ENCODE measurements around the gene CLECL1.

DNA sequence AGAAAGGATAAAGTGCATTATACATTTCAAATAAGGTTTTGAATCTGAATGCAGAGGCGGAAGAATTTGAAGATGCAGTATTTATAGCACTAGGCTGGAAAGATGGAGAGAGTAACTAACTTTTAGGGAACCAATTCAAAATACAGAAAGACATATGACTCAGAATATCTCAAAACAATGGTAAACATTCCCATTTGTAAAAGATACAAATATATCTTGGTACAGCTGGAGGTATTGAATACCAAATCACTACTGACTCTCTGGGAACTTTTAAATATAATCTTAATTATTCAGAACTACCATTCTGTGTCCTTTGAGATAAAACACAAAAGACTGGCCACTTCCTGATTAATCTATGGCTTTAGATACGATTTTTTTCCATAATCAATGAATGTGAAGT, 22.7 kb upstream of the CLECL1 start:
- no peak for TF ChIP-seq POLR2AphosphoS5 (IDR thresholded peaks at IDR 0.05; ENCODE audit: low read depth)
- TF ChIP-seq, protein P1, sequence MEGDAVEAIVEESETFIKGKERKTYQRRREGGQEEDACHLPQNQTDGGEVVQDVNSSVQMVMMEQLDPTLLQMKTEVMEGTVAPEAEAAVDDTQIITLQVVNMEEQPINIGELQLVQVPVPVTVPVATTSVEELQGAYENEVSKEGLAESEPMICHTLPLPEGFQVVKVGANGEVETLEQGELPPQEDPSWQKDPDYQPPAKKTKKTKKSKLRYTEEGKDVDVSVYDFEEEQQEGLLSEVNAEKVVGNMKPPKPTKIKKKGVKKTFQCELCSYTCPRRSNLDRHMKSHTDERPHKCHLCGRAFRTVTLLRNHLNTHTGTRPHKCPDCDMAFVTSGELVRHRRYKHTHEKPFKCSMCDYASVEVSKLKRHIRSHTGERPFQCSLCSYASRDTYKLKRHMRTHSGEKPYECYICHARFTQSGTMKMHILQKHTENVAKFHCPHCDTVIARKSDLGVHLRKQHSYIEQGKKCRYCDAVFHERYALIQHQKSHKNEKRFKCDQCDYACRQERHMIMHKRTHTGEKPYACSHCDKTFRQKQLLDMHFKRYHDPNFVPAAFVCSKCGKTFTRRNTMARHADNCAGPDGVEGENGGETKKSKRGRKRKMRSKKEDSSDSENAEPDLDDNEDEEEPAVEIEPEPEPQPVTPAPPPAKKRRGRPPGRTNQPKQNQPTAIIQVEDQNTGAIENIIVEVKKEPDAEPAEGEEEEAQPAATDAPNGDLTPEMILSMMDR (conservative IDR thresholded peaks at IDR 0.05; ENCODE audit: low read depth in 2 of 2): no peak
- TF ChIP-seq, protein P2, sequence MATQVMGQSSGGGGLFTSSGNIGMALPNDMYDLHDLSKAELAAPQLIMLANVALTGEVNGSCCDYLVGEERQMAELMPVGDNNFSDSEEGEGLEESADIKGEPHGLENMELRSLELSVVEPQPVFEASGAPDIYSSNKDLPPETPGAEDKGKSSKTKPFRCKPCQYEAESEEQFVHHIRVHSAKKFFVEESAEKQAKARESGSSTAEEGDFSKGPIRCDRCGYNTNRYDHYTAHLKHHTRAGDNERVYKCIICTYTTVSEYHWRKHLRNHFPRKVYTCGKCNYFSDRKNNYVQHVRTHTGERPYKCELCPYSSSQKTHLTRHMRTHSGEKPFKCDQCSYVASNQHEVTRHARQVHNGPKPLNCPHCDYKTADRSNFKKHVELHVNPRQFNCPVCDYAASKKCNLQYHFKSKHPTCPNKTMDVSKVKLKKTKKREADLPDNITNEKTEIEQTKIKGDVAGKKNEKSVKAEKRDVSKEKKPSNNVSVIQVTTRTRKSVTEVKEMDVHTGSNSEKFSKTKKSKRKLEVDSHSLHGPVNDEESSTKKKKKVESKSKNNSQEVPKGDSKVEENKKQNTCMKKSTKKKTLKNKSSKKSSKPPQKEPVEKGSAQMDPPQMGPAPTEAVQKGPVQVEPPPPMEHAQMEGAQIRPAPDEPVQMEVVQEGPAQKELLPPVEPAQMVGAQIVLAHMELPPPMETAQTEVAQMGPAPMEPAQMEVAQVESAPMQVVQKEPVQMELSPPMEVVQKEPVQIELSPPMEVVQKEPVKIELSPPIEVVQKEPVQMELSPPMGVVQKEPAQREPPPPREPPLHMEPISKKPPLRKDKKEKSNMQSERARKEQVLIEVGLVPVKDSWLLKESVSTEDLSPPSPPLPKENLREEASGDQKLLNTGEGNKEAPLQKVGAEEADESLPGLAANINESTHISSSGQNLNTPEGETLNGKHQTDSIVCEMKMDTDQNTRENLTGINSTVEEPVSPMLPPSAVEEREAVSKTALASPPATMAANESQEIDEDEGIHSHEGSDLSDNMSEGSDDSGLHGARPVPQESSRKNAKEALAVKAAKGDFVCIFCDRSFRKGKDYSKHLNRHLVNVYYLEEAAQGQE (IDR thresholded peaks at IDR 0.05; ENCODE audit: unreplicated experiment): no peak
- TF ChIP-seq CREB1 (CRISPR knock-in tag; IDR thresholded peaks at IDR 0.05; ENCODE audit: low read depth): no peak
- TF ChIP-seq EZH2 (IDR thresholded peaks at IDR 0.05; ENCODE audit: low read depth, unreplicated experiment): no peak

Data from GM23338 (cell line).